Endothelial cell of umbilical vein (primary cell): Measurements from ENCODE around the gene RAMP1.

Source experiments
- CTCF ChIP-seq, 2 donors: IDR thresholded peaks; 1 replicate in 1 of 2; 2 replicates in 1 of 2; pipeline ENCODE4 v1.5.1; 2011; ENCODE audit warnings: low read length in 2 of 2, mild to moderate bottlenecking in 2 of 2, moderate library complexity in 2 of 2, control low read depth in 1 of 2, inconsistent platforms in 1 of 2, low read depth in 1 of 2; ENCODE audit not compliant: insufficient read depth in 1 of 2; ENCODE audit errors: extremely low read depth in 1 of 2
- FOS ChIP-seq: IDR thresholded peaks from 2 replicates; pipeline ENCODE4 v1.6.1; 2011; ENCODE audit warnings: mild to moderate bottlenecking, low read length, moderate library complexity, borderline replicate concordance; ENCODE audit not compliant: insufficient read depth
- GATA2 ChIP-seq: IDR thresholded peaks from 2 replicates; pipeline ENCODE4 v1.7.0; 2011; ENCODE audit warnings: low read depth, mild to moderate bottlenecking, moderate library complexity, mixed read lengths, low read length; ENCODE audit not compliant: insufficient read length, insufficient read depth
- MAX ChIP-seq: IDR thresholded peaks from 2 replicates; pipeline ENCODE4 v1.6.1; 2011; ENCODE audit not compliant: insufficient read depth, insufficient read length
- POLR2A ChIP-seq: IDR thresholded peaks from 2 replicates; pipeline ENCODE4 v1.6.1; 2012; ENCODE audit warnings: low read depth, mild to moderate bottlenecking, control low read depth, low read length
- POLR2AphosphoS5 ChIP-seq: IDR thresholded peaks from 2 replicates; pipeline ENCODE4 v1.6.1; 2012; ENCODE audit warnings: low read depth, mild to moderate bottlenecking, control low read depth, low read length, moderate library complexity; ENCODE audit not compliant: insufficient read depth

GRCh38 chr2:237931205-237931721 lies 71.8 kb downstream of the RAMP1 start:
- TF ChIP-seq MAX: no peak
- TF ChIP-seq CTCF (IDR thresholded peaks at IDR 0.05; ENCODE audit: extremely low read depth in 1 of 2, insufficient read depth in 1 of 2, low read depth in 1 of 2, low read length in 2 of 2): no peak
- TF ChIP-seq POLR2A: no peak
- no peak for TF ChIP-seq GATA2
- no peak for TF ChIP-seq POLR2AphosphoS5
- TF ChIP-seq FOS: no peak
